Heart right ventricle (tissue), 16 donors: ENCODE data around the gene TEX12. TPM values are rescaled to one million over a fixed set of nuclear protein-coding genes. Genes with fewer than 3 reads are reported as not detected.

Experiments used
- ATAC-seq, 8 donors: fragments of 200-7000 bp; cut with Tn5 transposase; one replicate each; pipeline ENCODE4 v1.9.1; 2020; ENCODE audit warnings: mild to moderate bottlenecking in 8 of 8, moderate library complexity in 8 of 8, moderate number of reproducible peaks in 1 of 8
- DNase-seq, 2 donors: peaks; one replicate each; pipeline ENCODE4 v3.0.0-alpha.2; 2020
- H3K27ac ChIP-seq, 10 donors: fragments of 200-600 bp; sonication (generic) in 2 of 10; one replicate each; pipeline versions ENCODE4 v1.5.0 to v1.8.0; 2020 to 2022; ENCODE audit warnings: mild to moderate bottlenecking in 3 of 10
- H3K27me3 ChIP-seq, 7 donors: fragments of 200-600 bp; one replicate each; pipeline ENCODE4 v1.8.0; 2021 to 2022; ENCODE audit warnings: mild to moderate bottlenecking in 2 of 7
- H3K36me3 ChIP-seq, 9 donors: fragments of 200-600 bp; sonication (generic) in 1 of 9; one replicate each; pipeline versions ENCODE4 v1.5.0 to v1.8.0; 2020 to 2022; ENCODE audit warnings: mild to moderate bottlenecking in 2 of 9
- H3K4me1 ChIP-seq, 9 donors: fragments of 200-600 bp; sonication (generic) in 1 of 9; one replicate each; pipeline versions ENCODE4 v1.5.0 to v1.8.0; 2020 to 2022; ENCODE audit warnings: mild to moderate bottlenecking in 4 of 9
- H3K4me3 ChIP-seq, 10 donors: fragments of 200-600 bp; sonication (generic) in 2 of 10; one replicate each; pipeline versions ENCODE4 v1.5.0 to v1.8.0; 2020 to 2022; ENCODE audit warnings: mild to moderate bottlenecking in 7 of 10, moderate library complexity in 2 of 10
- H3K9me3 ChIP-seq, 11 donors: fragments of 200-600 bp in 10 of 11; sonication (generic) in 2 of 11; one replicate each; pipeline versions ENCODE4 v1.5.0 to v1.8.0; 2013 to 2022; ENCODE audit warnings: mild to moderate bottlenecking in 2 of 11, control low read depth in 1 of 11, moderate library complexity in 1 of 11
- WGBS, 2 donors: extraction: QIAGEN DNeasy Blood & Tissue Kit; methylation state at CpG; one replicate each; pipeline ENCODE4 v1.1.7; 2013; ENCODE audit warnings: inconsistent platforms in 1 of 2; 5-methylcytosine and 5-hydroxymethylcytosine counted together
- intact Hi-C, 10 donors: fragments of 100-400 bp; cut with DNase I; formaldehyde crosslinking; loops; one replicate each; pipeline versions ENCODE4 v1.11.1 to v1.14.2; 2022
- polyA plus RNA-seq, 2 donors: library from polyadenylated mRNA; stranded (reverse); fragments of 200-250 nt; gene quantifications; one replicate each; pipeline ENCODE4 v1.2.3, GENCODE V29; 2013
- total RNA-seq, 10 donors: library from RNA; stranded (reverse); fragmentation: NEBNext Ultra II Directional in 3 of 10; extraction: Animal tissue kit (Norgen Biotek cat#: 25700) in 3 of 10; gene quantifications; one replicate each; pipeline versions ENCODE4 v1.2.1 to v1.2.4, GENCODE V29; 2021 to 2023
- TF ChIP-seq, protein P1 (sequence below), 9 donors: fragments of 200-600 bp; sonication (generic) in 2 of 9; IDR thresholded peaks; one replicate each; pipeline versions ENCODE4 v1.5.0 to v1.8.0; 2021 to 2022; ENCODE audit warnings: antibody characterized with exemption in 9 of 9, mild to moderate bottlenecking in 5 of 9, moderate library complexity in 1 of 9
- donor health status: Arrhythmogenic right ventricular cardiomyopathy.
- donor health status: ischemic (EF 13 %, LVEDD 7.1; RV severe dilation, severe dysfunction).
- donor health status: healthy with polysubstance abuse.
- donor health status: DM: no; HTN: yes; CAD: no.
- donor health status: DM: no; HTN: no; CAD: no.
- donor health status: ischemic (EF 25% LVEDD 6.9; RV normal size, moderate dysfunction).
- donor health status: ischemic (EF 25% LVEDD 5.7; RV mildly dilated, moderate dysfunction).
- donor health status: healthy.
- donor health status: DM: yes; HTN: yes; CAD: no.
- donor health status: Ischemic cardiomyopathy.
- donor health status: ischemic (EF 35%, LVEDD 5.7; RV mildly dilated, moderate dysfunction).
- donor health status: nonischemic (EF 11% LVEDD 7.7; RV severe dilation, severe dysfunction).
- donor health status: DM: yes; HTN: yes; CAD: no.
- donor health status: PGD.
- donor health status: ischemic (EF 29% LVEDD 5.4; RV normal size, mild dysfunction).
- donor health status: nonischemic (EF 23%, LVEDD 6.1; RV moderate dilation, normal function).

TEX12 gene
- total and polyA plus RNA-seq, 12 donors, result 0.06 to 1.6 (median 0.49) TPM; not detected in 9

DNA sequence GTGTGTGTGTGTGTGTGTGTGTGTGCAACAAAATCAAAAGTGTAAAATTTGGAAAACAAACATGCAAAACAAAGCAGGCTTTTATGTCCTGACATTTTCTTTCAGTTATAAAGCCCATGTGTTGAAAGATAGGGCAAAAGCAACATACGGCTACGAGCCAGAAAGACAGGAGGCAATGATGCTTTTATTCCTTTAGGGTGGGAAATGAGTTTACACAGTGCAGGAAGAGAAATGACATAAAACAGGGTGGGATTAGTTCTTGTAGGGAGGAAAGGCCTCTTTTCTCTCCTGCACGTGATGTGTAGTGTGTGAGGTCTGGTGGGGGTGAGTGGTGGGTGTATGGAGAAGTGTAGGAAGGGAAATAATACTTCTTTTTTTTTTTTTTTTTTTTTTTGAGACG is 32.7 kb upstream of the TEX12 start:
- no peaks in the 10 kb centered on the region for H3K9me3 ChIP-seq
- 84 to 86% methylated on average over 2 to 3 of the region's 4 CpGs for WGBS, 2 donors
- ATAC-seq (no peak), DNase-seq (no peak)
- no peak overlapping the region for H3K4me3 ChIP-seq
- TF ChIP-seq, protein P1, sequence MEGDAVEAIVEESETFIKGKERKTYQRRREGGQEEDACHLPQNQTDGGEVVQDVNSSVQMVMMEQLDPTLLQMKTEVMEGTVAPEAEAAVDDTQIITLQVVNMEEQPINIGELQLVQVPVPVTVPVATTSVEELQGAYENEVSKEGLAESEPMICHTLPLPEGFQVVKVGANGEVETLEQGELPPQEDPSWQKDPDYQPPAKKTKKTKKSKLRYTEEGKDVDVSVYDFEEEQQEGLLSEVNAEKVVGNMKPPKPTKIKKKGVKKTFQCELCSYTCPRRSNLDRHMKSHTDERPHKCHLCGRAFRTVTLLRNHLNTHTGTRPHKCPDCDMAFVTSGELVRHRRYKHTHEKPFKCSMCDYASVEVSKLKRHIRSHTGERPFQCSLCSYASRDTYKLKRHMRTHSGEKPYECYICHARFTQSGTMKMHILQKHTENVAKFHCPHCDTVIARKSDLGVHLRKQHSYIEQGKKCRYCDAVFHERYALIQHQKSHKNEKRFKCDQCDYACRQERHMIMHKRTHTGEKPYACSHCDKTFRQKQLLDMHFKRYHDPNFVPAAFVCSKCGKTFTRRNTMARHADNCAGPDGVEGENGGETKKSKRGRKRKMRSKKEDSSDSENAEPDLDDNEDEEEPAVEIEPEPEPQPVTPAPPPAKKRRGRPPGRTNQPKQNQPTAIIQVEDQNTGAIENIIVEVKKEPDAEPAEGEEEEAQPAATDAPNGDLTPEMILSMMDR (IDR thresholded peaks at IDR 0.05), result no peak
- no peaks in the 10 kb centered on the region for H3K36me3 ChIP-seq
- H3K27me3 ChIP-seq, result no peaks in the 10 kb centered on the region
- peaks cover 0 to 6% (median 0%) of the 10 kb centered on the region in 9 donors for H3K4me1 ChIP-seq
- intact Hi-C loops, result no loop called here
- H3K27ac ChIP-seq, result no peak overlapping the region

GRCh38 chr11:112143597-112143996 is 23.6 kb upstream of the TEX12 start:
- H3K4me1 ChIP-seq, result peaks cover 0 to 6% (median 0%) of the 10 kb centered on the region in 9 donors
- no peak overlapping the region for H3K4me3 ChIP-seq
- no peaks in the 10 kb centered on the region for H3K27me3 ChIP-seq
- ATAC-seq, result no peak
- peaks cover 0 to 15% (median 6%) of the 10 kb centered on the region in 11 donors for H3K9me3 ChIP-seq
- DNase-seq, result no peak
- TF ChIP-seq, protein P1 (IDR thresholded peaks at IDR 0.05), result no peak
- no peak overlapping the region for H3K27ac ChIP-seq
- 87 to 88% methylated on average over 3 of the region's 3 CpGs for WGBS, 2 donors
- intact Hi-C loops, result loop anchor here in 1 of 10 donors (1.0 kb wide), 1 partner anchor 21 kb away; the partner anchor contains the start of gene IL18
- H3K36me3 ChIP-seq, result peaks cover 0 to 22% (median 0%) of the 10 kb centered on the region in 9 donors

GRCh38 chr11:112150517-112150916 is 16.7 kb upstream of the TEX12 start:
- ATAC-seq (no peak), DNase-seq (no peak)
- no peak overlapping the region for H3K4me3 ChIP-seq
- intact Hi-C loops, result no loop called here
- H3K36me3 ChIP-seq, result peaks cover 0 to 11% (median 0%) of the 10 kb centered on the region in 9 donors
- H3K27me3 ChIP-seq, result no peaks in the 10 kb centered on the region
- no peaks in the 10 kb centered on the region for H3K4me1 ChIP-seq
- H3K27ac ChIP-seq, result no peak overlapping the region
- no peaks in the 10 kb centered on the region for H3K9me3 ChIP-seq
- TF ChIP-seq, protein P1 (IDR thresholded peaks at IDR 0.05), result no peak
- WGBS, 2 donors, result 75 to 84% methylated on average over 5 of the region's 5 CpGs

GRCh38 chr11:112156153-112156955 is 10.8 kb upstream of the TEX12 start:
- TF ChIP-seq, protein P1 (IDR thresholded peaks at IDR 0.05), result no peak
- ATAC-seq (peak in 1 of 8 donors; percentile 53), DNase-seq (no peak)
- Histone ChIP-seq H3K27ac (no peak overlapping the region), H3K4me1 (peaks cover 0 to 38% (median 0%) of the 10 kb centered on the region in 9 donors), H3K4me3 (no peak overlapping the region), H3K9me3 (no peaks in the 10 kb centered on the region), H3K27me3 (no peaks in the 10 kb centered on the region), H3K36me3 (no peaks in the 10 kb centered on the region)
- 76 to 78% methylated on average over 5 of the region's 5 CpGs for WGBS, 2 donors
- intact Hi-C loops, result loop anchor here in 1 of 10 donors (5.0 kb wide), 1 partner anchor 39 kb away; no protein-coding TSS in a partner anchor
